Activated CD4-positive, alpha-beta T cell treated with anti-CD3 and anti-CD28 coated beads, Interleukin-2, amount 50 U/mL, for 48 hours (primary cell): ENCODE measurements around the gene TADA2B.
"Not testable (repeated sequence)": the region's sequence is repeated elsewhere in the genome, so short reads cannot be mapped to it uniquely, and the experiment has no call there.

Source experiments
- DNase-seq, 2 experiments: peaks; one replicate each; pipeline ENCODE4 v3.0.0-alpha.2; 2020

TADA2B gene

GRCh38 chr4:7061815-7062214, 18.6 kb downstream of the TADA2B start:
- DNase-seq, result no peak

GRCh38 chr4:7062816-7063215, 19.6 kb downstream of the TADA2B start:
- DNase-seq, result no peak

- no peak for DNase-seq
These were observed 20.2 kb downstream of the TADA2B start for GRCh38 chr4:7063362-7063761.

- DNase-seq, result no peak
These were observed 22.8 kb downstream of the TADA2B start for GRCh38 chr4:7066006-7066405.

GRCh38 chr4:7066493-7066892, 23.3 kb downstream of the TADA2B start:
- DNase-seq, result no peak

GRCh38 chr4:7067126-7067451, 23.9 kb downstream of the TADA2B start:
- DNase-seq, result no peak

GRCh38 chr4:7067452-7068278, 24.5 kb downstream of the TADA2B start, which contains the start of gene GRPEL1:
Gene GRPEL1, minus strand, starts transcription at chr4:7068064. Its CDS starts 32 bp downstream, at chr4:7068032.
- peak; percentile 42 to 100 for DNase-seq

GRCh38 chr4:7068279-7068842, 25.2 kb downstream of the TADA2B start:
- peak in 1 of 2 experiments; percentile 100 for DNase-seq

GRCh38 chr4:7068883-7069282, 25.7 kb downstream of the TADA2B start:
- DNase-seq, result no peak

- peak; percentile 89 to 91 for DNase-seq
These were observed 27.7 kb downstream of the TADA2B start for GRCh38 chr4:7070729-7071511.

GRCh38 chr4:7073059-7073458, 29.9 kb downstream of the TADA2B start:
- DNase-seq, result no peak

GRCh38 chr4:7073526-7074390, 30.6 kb downstream of the TADA2B start:
- peak in 1 of 2 experiments; percentile 25 for DNase-seq

GRCh38 chr4:7074426-7074825, 31.3 kb downstream of the TADA2B start:
- DNase-seq, result no peak

- no peak for DNase-seq
These were observed 33.0 kb downstream of the TADA2B start for GRCh38 chr4:7075962-7076695.

- no peak for DNase-seq
These were observed 33.5 kb downstream of the TADA2B start for GRCh38 chr4:7076696-7077082.

- no peak for DNase-seq
These were observed 34.2 kb downstream of the TADA2B start for GRCh38 chr4:7077371-7077770.

- no peak for DNase-seq
These were observed 34.9 kb downstream of the TADA2B start for GRCh38 chr4:7078025-7078424.

GRCh38 chr4:7079483-7079882, 36.3 kb downstream of the TADA2B start:
- DNase-seq, result not testable (repeated sequence)

- not testable (repeated sequence) for DNase-seq
These were observed 36.7 kb downstream of the TADA2B start for GRCh38 chr4:7079909-7080308.

GRCh38 chr4:7083597-7084563, 40.7 kb downstream of the TADA2B start:
- DNase-seq, result no peak

- DNase-seq, result not testable (repeated sequence)
These were observed 41.4 kb downstream of the TADA2B start for GRCh38 chr4:7084564-7084961.
